Keratinocyte (primary cell): ENCODE results near the gene TMA7. TPM values are rescaled to one million over a fixed set of nuclear protein-coding genes. Genes with fewer than 3 reads are reported as not detected.

Experiments
- DNase-seq: peaks from one replicate; pipeline ENCODE4 v3.0.0-alpha.2; 2011; ENCODE audit warnings: low read depth, missing footprints, low spot score
- FAIRE-seq: peaks from 2 replicates; lab custom pipeline; 2011; peaks lifted over from hg19 to GRCh38; lab: Jason Lieb, UNC
- H2AFZ ChIP-seq: 2 replicates; pipeline ENCODE4 v1.6.0; 2012; ENCODE audit warnings: low read length, control low read depth, inconsistent platforms; ENCODE audit not compliant: control insufficient read depth
- H3K27ac ChIP-seq: 2 replicates; pipeline ENCODE4 v1.5.1; 2011; ENCODE audit warnings: low read length; ENCODE audit not compliant: control insufficient read depth, insufficient read depth
- H3K27me3 ChIP-seq: 3 replicates; pipeline ENCODE4 v1.6.0; 2011; ENCODE audit warnings: low read length; ENCODE audit not compliant: control insufficient read depth, insufficient read depth; ENCODE audit errors: extremely low read depth
- H3K36me3 ChIP-seq, 2 experiments: 2 replicates in 1 of 2; 3 replicates in 1 of 2; pipeline ENCODE4 v1.5.1; 2011; ENCODE audit warnings: low read length in 2 of 2, mild to moderate bottlenecking in 1 of 2; ENCODE audit not compliant: control insufficient read depth in 2 of 2, insufficient read depth in 2 of 2; ENCODE audit errors: extremely low read depth in 1 of 2
- H3K4me1 ChIP-seq: 3 replicates; pipeline ENCODE4 v1.5.1; 2011; ENCODE audit warnings: low read length; ENCODE audit not compliant: control insufficient read depth, insufficient read depth; ENCODE audit errors: extremely low read depth
- H3K4me2 ChIP-seq: 3 replicates; pipeline ENCODE4 v1.6.0; 2011; ENCODE audit warnings: low read depth, low read length; ENCODE audit not compliant: control insufficient read depth, insufficient read depth; ENCODE audit errors: extremely low read depth
- H3K4me3 ChIP-seq, 3 experiments: fragments of 200-600 bp in 1 of 3; sonication (generic) in 1 of 3; 2 replicates in 2 of 3; 3 replicates in 1 of 3; pipeline ENCODE4 v1.5.1; 2011 to 2016; ENCODE audit warnings: low read length in 3 of 3, mild to moderate bottlenecking in 3 of 3, control low read depth in 2 of 3, inconsistent platforms in 1 of 3, low read depth in 1 of 3, mixed read lengths in 1 of 3, mixed run types in 1 of 3, moderate library complexity in 1 of 3; ENCODE audit not compliant: control insufficient read depth in 2 of 3, insufficient read depth in 2 of 3; ENCODE audit errors: extremely low read depth in 1 of 3
- H3K79me2 ChIP-seq: 2 replicates; pipeline ENCODE4 v1.6.0; 2012; ENCODE audit warnings: low read length; ENCODE audit not compliant: control insufficient read depth, insufficient read depth
- H3K9ac ChIP-seq: 3 replicates; pipeline ENCODE4 v1.6.0; 2011; ENCODE audit warnings: low read length; ENCODE audit not compliant: control insufficient read depth, insufficient read depth; ENCODE audit errors: extremely low read depth
- H3K9me1 ChIP-seq: 3 replicates; pipeline ENCODE4 v1.6.0; 2011; ENCODE audit warnings: low read length; ENCODE audit not compliant: control insufficient read depth, insufficient read depth; ENCODE audit errors: extremely low read depth
- H3K9me3 ChIP-seq: 2 replicates; pipeline ENCODE4 v1.5.1; 2012; ENCODE audit warnings: low read depth, low read length; ENCODE audit not compliant: control insufficient read depth
- H4K20me1 ChIP-seq: 3 replicates; pipeline ENCODE4 v1.6.0; 2011; ENCODE audit warnings: low read length; ENCODE audit not compliant: control insufficient read depth, insufficient read depth; ENCODE audit errors: extremely low read depth
- CTCF ChIP-seq, 3 experiments: IDR thresholded peaks in 1 of 3; conservative IDR thresholded peaks in 1 of 3; optimal IDR thresholded peaks in 1 of 3; 2 replicates in 2 of 3; 3 replicates in 1 of 3; pipeline versions ENCODE3 to v1.5.1; 2011; ENCODE audit warnings: low read length in 3 of 3, mild to moderate bottlenecking in 3 of 3, moderate library complexity in 2 of 3, control low read depth in 1 of 3, inconsistent platforms in 1 of 3; ENCODE audit not compliant: insufficient read depth in 2 of 3; ENCODE audit errors: extremely low read depth in 1 of 3
- EZH2 ChIP-seq: IDR thresholded peaks from one replicate; pipeline ENCODE4 v1.6.1; 2012; ENCODE audit warnings: inconsistent platforms, mild to moderate bottlenecking, low read length, moderate library complexity
- dilution Hi-C: fragments of 300-500 bp; cut with MboI; formaldehyde crosslinking; loops from one replicate; pipeline ENCODE4 v1.7.0; 2020; ENCODE audit warnings: low sequenced_read_pairs; ENCODE audit not compliant: extremely low pct_ligation_motif_present
- polyA plus RNA-seq, 5 experiments: library from polyadenylated mRNA; depleted of rRNA in 3 of 5; stranded (reverse) in 3 of 5; stranded (forward) in 1 of 5; unstranded in 1 of 5; fragments of >200 nt; gene quantifications; 1 replicate in 1 of 5; 2 replicates in 3 of 5; 3 replicates in 1 of 5; pipeline versions ENCODE4 v1.2.1 to v1.2.3, GENCODE V29; 2011 to 2012; ENCODE audit warnings: missing spikeins in 2 of 5, low read depth in 1 of 5, low replicate concordance in 1 of 5

The TMA7 gene
- polyA plus RNA-seq, 1 donor (not counting 4 experiments of a cell fraction or from before 2014, with no cell fraction given) = 418 TPM

- peaks cover 4% of the 10 kb centered on the region for H4K20me1 ChIP-seq
- H3K79me2 ChIP-seq = peaks cover 38% of the 10 kb centered on the region
- dilution Hi-C loops = loop anchor here (25.0 kb wide), 1 partner anchor 178 kb away; no protein-coding TSS in a partner anchor
- peaks cover 18% of the 10 kb centered on the region for H3K4me1 ChIP-seq
- FAIRE-seq = peak; percentile 9
- no peak for DNase-seq
- H3K27ac ChIP-seq = peak overlapping the region; percentile 88
- H3K9me1 ChIP-seq = peaks cover 3% of the 10 kb centered on the region
- H3K27me3 ChIP-seq = no peaks in the 10 kb centered on the region
- H3K4me3 ChIP-seq = peak overlapping the region; percentile 65 to 99 (median 98)
- H3K4me2 ChIP-seq = peak overlapping the region; percentile 86
- H3K9me3 ChIP-seq = no peaks in the 10 kb centered on the region
- H3K36me3 ChIP-seq = peaks cover 6 to 10% of the 10 kb centered on the region in 2 experiments
- peak overlapping the region; percentile 92 for H3K9ac ChIP-seq
- H2AFZ ChIP-seq = peak overlapping the region; percentile 10
- TF ChIP-seq CTCF (optimal IDR thresholded peaks at IDR 0.05 in 1 of 3, IDR thresholded peaks at IDR 0.05 in 1 of 3, conservative IDR thresholded peaks at IDR 0.05 in 1 of 3; ENCODE audit: extremely low read depth in 1 of 3, insufficient read depth in 2 of 3, low read length in 3 of 3) (no peak), EZH2 (no peak)
These were observed 517 bp downstream of the TMA7 start for GRCh38 chr3:48440590-48440958.

DNA sequence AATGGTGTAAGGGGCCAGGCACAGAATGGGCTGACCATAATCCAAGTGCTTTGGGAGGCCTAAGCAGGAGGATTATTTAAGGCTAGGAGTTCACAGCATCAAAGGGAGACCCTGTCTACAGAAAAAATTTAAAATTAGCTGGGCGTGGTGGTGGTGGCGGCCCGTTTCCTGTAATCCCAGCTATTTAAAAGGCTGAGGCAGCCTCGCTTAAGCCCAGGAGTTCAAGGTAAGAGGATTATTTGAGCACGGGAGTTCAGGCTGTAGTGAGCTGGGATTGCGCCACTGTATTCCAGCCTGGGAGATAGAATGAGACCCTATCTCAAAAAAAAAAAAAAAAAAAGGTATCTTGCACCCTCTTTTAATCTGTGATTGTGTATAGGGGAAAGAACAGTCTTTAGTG, 1.9 kb downstream of the TMA7 start:
- peaks cover 6 to 10% of the 10 kb centered on the region in 2 experiments for H3K36me3 ChIP-seq
- H3K9ac ChIP-seq = peak overlapping the region; percentile 92
- H2AFZ ChIP-seq = no peak overlapping the region
- FAIRE-seq = no peak
- no peaks in the 10 kb centered on the region for H3K27me3 ChIP-seq
- H3K9me1 ChIP-seq = peaks cover 3% of the 10 kb centered on the region
- peaks cover 4% of the 10 kb centered on the region for H4K20me1 ChIP-seq
- H3K79me2 ChIP-seq = peaks cover 44% of the 10 kb centered on the region
- H3K9me3 ChIP-seq = no peaks in the 10 kb centered on the region
- TF ChIP-seq CTCF (optimal IDR thresholded peaks at IDR 0.05 in 1 of 3, IDR thresholded peaks at IDR 0.05 in 1 of 3, conservative IDR thresholded peaks at IDR 0.05 in 1 of 3; ENCODE audit: extremely low read depth in 1 of 3, insufficient read depth in 2 of 3, low read length in 3 of 3) = no peak
- TF ChIP-seq EZH2 = no peak
- H3K4me1 ChIP-seq = peaks cover 21% of the 10 kb centered on the region
- dilution Hi-C loops = loop anchor here (25.0 kb wide), 1 partner anchor 180 kb away; no protein-coding TSS in a partner anchor
- H3K27ac ChIP-seq = peak overlapping the region; percentile 33
- peak overlapping the region in 1 of 3 experiments; percentile 99 for H3K4me3 ChIP-seq
- H3K4me2 ChIP-seq = peak overlapping the region; percentile 86
- no peak for DNase-seq
